Measurements from ENCODE around the gene CLDN12.

Gene CLDN12

GRCh38 chr7:90403174-90404113 is at the start of gene CLDN12:
CLDN12 (plus strand) TSS chr7:90403461; CDS start chr7:90412677, 9,216 bp downstream.
- DNase-seq (peak; percentile 83), ATAC-seq (peak; percentile 99)

GRCh38 chr7:90383422-90383821 is 19.8 kb upstream of the CLDN12 start:
- DNase-seq, result no peak
- no peak for ATAC-seq

- ATAC-seq (no peak), DNase-seq (no peak)
These were observed 19.4 kb upstream of the CLDN12 start for GRCh38 chr7:90383861-90384260.

- ATAC-seq (no peak), DNase-seq (no peak)
These were observed 18.8 kb upstream of the CLDN12 start for GRCh38 chr7:90384433-90384832.

GRCh38 chr7:90387470-90388240 is 15.6 kb upstream of the CLDN12 start:
- DNase-seq (no peak), ATAC-seq (no peak)

GRCh38 chr7:90390926-90391325 is 12.3 kb upstream of the CLDN12 start:
- no peak for DNase-seq
- no peak for ATAC-seq

GRCh38 chr7:90391488-90391887 is 11.8 kb upstream of the CLDN12 start:
- DNase-seq, result no peak
- no peak for ATAC-seq

GRCh38 chr7:90396420-90396819 is 6.8 kb upstream of the CLDN12 start:
- DNase-seq (no peak), ATAC-seq (no peak)

GRCh38 chr7:90401989-90402388 is 1.3 kb upstream of the CLDN12 start:
- ATAC-seq (no peak), DNase-seq (no peak)

GRCh38 chr7:90402785-90403173 is 482 bp upstream of the CLDN12 start:
- DNase-seq, result no peak

GRCh38 chr7:90404777-90405176 is 1.5 kb downstream of the CLDN12 start:
- no peak for DNase-seq
- ATAC-seq, result no peak

More at GRCh38 chr7:90402785-90403173, 482 bp upstream of the CLDN12 start:
- ATAC-seq, result no peak

- DNase-seq, result no peak
- no peak for ATAC-seq
These were observed 4.2 kb downstream of the CLDN12 start for GRCh38 chr7:90407484-90407821.

GRCh38 chr7:90408142-90408541 is 4.9 kb downstream of the CLDN12 start:
- DNase-seq, result no peak
- no peak for ATAC-seq

GRCh38 chr7:90409667-90410066 is 6.4 kb downstream of the CLDN12 start:
- ATAC-seq (no peak), DNase-seq (no peak)

- ATAC-seq, result no peak
- no peak for DNase-seq
These were observed 8.2 kb downstream of the CLDN12 start for GRCh38 chr7:90411510-90411909.

- peak; percentile 36 for ATAC-seq
- DNase-seq, result peak; percentile 20
These were observed 9.4 kb downstream of the CLDN12 start for GRCh38 chr7:90412458-90413184.

GRCh38 chr7:90413185-90413528 is 9.9 kb downstream of the CLDN12 start:
- DNase-seq, result no peak
- ATAC-seq, result no peak

GRCh38 chr7:90421651-90422050 is 18.4 kb downstream of the CLDN12 start:
- no peak for DNase-seq
- no peak for ATAC-seq

- peak; percentile 82 for ATAC-seq
- DNase-seq, result no peak
These were observed 21.5 kb downstream of the CLDN12 start for GRCh38 chr7:90424720-90425119.

GRCh38 chr7:90425376-90425775 is 22.1 kb downstream of the CLDN12 start:
- ATAC-seq, result peak; percentile 84
- no peak for DNase-seq

GRCh38 chr7:90430614-90431460 is 27.6 kb downstream of the CLDN12 start:
- no peak for ATAC-seq
- DNase-seq, result no peak

GRCh38 chr7:90432752-90433151 is 29.5 kb downstream of the CLDN12 start:
- no peak for ATAC-seq
- no peak for DNase-seq

All from stimulated activated naive CD8-positive, alpha-beta T cell treated with anti-CD3 and anti-CD28 coated beads, Interleukin-15, Interleukin-2, amounts not matched to agents 100 U/mL and 50 U/mL, for 24 hours (primary cell).